H1 (cell line): ENCODE results near the gene ACSF3. TPM values are rescaled to one million over a fixed set of nuclear protein-coding genes. Genes with fewer than 3 reads are reported as not detected.

Source experiments
- CTCF ChIA-PET: fragments of 300-600 bp; sonication (Branson Sonifier 250); formaldehyde crosslinking; loops from one replicate; lab custom pipeline; 2021; ENCODE audit not compliant: partially characterized antibody; lab: Charles Lee
- POLR2A ChIA-PET: fragments of 300-600 bp; sonication (Branson Sonifier 250); formaldehyde crosslinking; loops from one replicate; lab custom pipeline; 2021; ENCODE audit warnings: inconsistent platforms; ENCODE audit not compliant: partially characterized antibody; lab: Charles Lee
- DNase-seq, 2 experiments: peaks; one replicate each; pipeline versions ENCODE4 v3.0.0 to v3.0.0-alpha.2; 2010 to 2022; ENCODE audit warnings: low spot score in 2 of 2, low read depth in 1 of 2, mixed read lengths in 1 of 2
- FAIRE-seq: peaks from 2 replicates; lab custom pipeline; 2011; peaks lifted over from hg19 to GRCh38; lab: Jason Lieb, UNC
- H2AFZ ChIP-seq: 2 replicates; pipeline ENCODE4 v1.8.1; 2012; ENCODE audit warnings: low read length, inconsistent platforms
- H2AK5ac ChIP-seq: 2 replicates; pipeline ENCODE4 v1.6.1; 2013; ENCODE audit warnings: low read depth, low read length
- H2BK120ac ChIP-seq: replicated peaks from 2 replicates; pipeline ENCODE3; 2013; ENCODE audit warnings: low read depth, low read length, inconsistent platforms
- H2BK12ac ChIP-seq: 2 replicates; pipeline ENCODE4 v1.6.1; 2013; ENCODE audit warnings: low read depth, low read length
- H2BK15ac ChIP-seq: 2 replicates; pipeline ENCODE4 v1.6.1; 2013; ENCODE audit warnings: low read length
- H2BK20ac ChIP-seq: 2 replicates; pipeline ENCODE4 v1.6.1; 2013; ENCODE audit warnings: low read length
- H2BK5ac ChIP-seq: 2 replicates; pipeline ENCODE4 v1.6.1; 2013; ENCODE audit warnings: low read depth, low read length
- H3K14ac ChIP-seq: 2 replicates; pipeline ENCODE4 v1.6.1; 2013; ENCODE audit warnings: inconsistent platforms; ENCODE audit not compliant: insufficient read length
- H3K18ac ChIP-seq: 2 replicates; pipeline ENCODE4 v1.6.1; 2013; ENCODE audit warnings: low read length; ENCODE audit errors: extremely low read depth
- H3K23ac ChIP-seq: 2 replicates; pipeline ENCODE4 v1.6.1; 2013; ENCODE audit warnings: inconsistent platforms; ENCODE audit not compliant: insufficient read length
- H3K23me2 ChIP-seq: 2 replicates; pipeline ENCODE4 v1.6.1; 2013; ENCODE audit warnings: low read depth, low read length
- H3K27ac ChIP-seq: 2 replicates; pipeline ENCODE4 v1.6.1; 2011; ENCODE audit warnings: low read depth, low read length, inconsistent platforms
- H3K27me3 ChIP-seq, 4 experiments: replicated peaks in 1 of 4; 1 replicate in 1 of 4; 2 replicates in 3 of 4; pipeline versions ENCODE4 v1.6.1 to v1.8.1; 2011 to 2013; ENCODE audit warnings: low read length in 3 of 4, mild to moderate bottlenecking in 3 of 4, inconsistent platforms in 2 of 4, mixed read lengths in 2 of 4, moderate library complexity in 1 of 4; ENCODE audit not compliant: control insufficient read depth in 3 of 4, insufficient read depth in 3 of 4; ENCODE audit errors: extremely low read depth in 1 of 4
- H3K36me3 ChIP-seq, 4 experiments: 2 replicates each; pipeline versions ENCODE4 v1.6.1 to v1.8.1; 2011 to 2013; ENCODE audit warnings: mild to moderate bottlenecking in 4 of 4, low read length in 3 of 4, moderate library complexity in 2 of 4, control low read depth in 1 of 4, inconsistent platforms in 1 of 4; ENCODE audit not compliant: insufficient read depth in 4 of 4, control insufficient read depth in 2 of 4
- H3K4ac ChIP-seq: replicated peaks from 2 replicates; pipeline ENCODE3; 2013; ENCODE audit warnings: low read length, low read depth, mixed read lengths, inconsistent platforms; ENCODE audit not compliant: insufficient read length
- H3K4me1 ChIP-seq, 4 experiments: replicated peaks in 1 of 4; 1 replicate in 1 of 4; 2 replicates in 3 of 4; pipeline versions ENCODE4 v1.6.1 to v1.8.1; 2011 to 2013; ENCODE audit warnings: low read length in 3 of 4, inconsistent platforms in 2 of 4, mixed read lengths in 1 of 4; ENCODE audit not compliant: insufficient read depth in 4 of 4, control insufficient read depth in 3 of 4
- H3K4me2 ChIP-seq, 2 experiments: 2 replicates each; pipeline versions ENCODE4 v1.6.1 to v1.8.1; 2011 to 2013; ENCODE audit warnings: low read depth in 2 of 2, low read length in 2 of 2, control low read depth in 1 of 2, inconsistent platforms in 1 of 2, mild to moderate bottlenecking in 1 of 2; ENCODE audit not compliant: insufficient read depth in 1 of 2
- H3K4me3 ChIP-seq, 4 experiments: fragments of 200-600, 300-600 bp in 1 of 4; sonication (generic), shearing (Covaris generic), sonication (Bioruptor Twin) in 1 of 4; 2 replicates each; pipeline versions ENCODE4 v1.5.1 to v1.8.1; 2011 to 2016; ENCODE audit warnings: low read length in 4 of 4, low read depth in 3 of 4, control low read depth in 2 of 4, inconsistent platforms in 2 of 4, mild to moderate bottlenecking in 2 of 4, mixed read lengths in 1 of 4, moderate library complexity in 1 of 4; ENCODE audit not compliant: insufficient read depth in 2 of 4; ENCODE audit errors: extremely low read depth in 1 of 4
- H3K56ac ChIP-seq: replicated peaks from 2 replicates; pipeline ENCODE3; 2013; ENCODE audit warnings: low read depth, mild to moderate bottlenecking, mixed read lengths, low read length, inconsistent platforms; ENCODE audit not compliant: insufficient read length
- H3K79me1 ChIP-seq: 2 replicates; pipeline ENCODE4 v1.6.1; 2013; ENCODE audit warnings: low read depth, low read length, control low read depth
- H3K79me2 ChIP-seq, 2 experiments: 2 replicates each; pipeline versions ENCODE4 v1.6.1 to v1.8.1; 2012 to 2013; ENCODE audit warnings: low read length in 2 of 2, mild to moderate bottlenecking in 2 of 2, inconsistent platforms in 1 of 2; ENCODE audit not compliant: insufficient read depth in 2 of 2, control insufficient read depth in 1 of 2
- H3K9ac ChIP-seq, 4 experiments: replicated peaks in 1 of 4; 1 replicate in 1 of 4; 2 replicates in 3 of 4; pipeline versions ENCODE4 v1.6.1 to v1.8.1; 2011 to 2013; ENCODE audit warnings: low read depth in 3 of 4, low read length in 3 of 4, control low read depth in 2 of 4, mild to moderate bottlenecking in 2 of 4, moderate library complexity in 2 of 4, inconsistent platforms in 1 of 4; ENCODE audit errors: extremely low read depth in 1 of 4
- H3K9me3 ChIP-seq, 2 experiments: 2 replicates each; pipeline versions ENCODE4 v1.6.1 to v1.8.1; 2012 to 2013; ENCODE audit warnings: mild to moderate bottlenecking in 2 of 2, moderate library complexity in 2 of 2, control low read depth in 1 of 2, inconsistent platforms in 1 of 2, low read depth in 1 of 2, low read length in 1 of 2, mixed read lengths in 1 of 2; ENCODE audit not compliant: insufficient read depth in 2 of 2
- H4K20me1 ChIP-seq, 2 experiments: replicated peaks in 1 of 2; 2 replicates each; pipeline versions ENCODE3 to v1.8.1; 2011 to 2013; ENCODE audit warnings: inconsistent platforms in 2 of 2, low read length in 2 of 2, mild to moderate bottlenecking in 1 of 2; ENCODE audit not compliant: insufficient read depth in 2 of 2, control insufficient read depth in 1 of 2
- H4K5ac ChIP-seq: 2 replicates; pipeline ENCODE4 v1.6.1; 2013; ENCODE audit warnings: low read length, low read depth, mixed read lengths, inconsistent platforms; ENCODE audit not compliant: insufficient read length
- H4K8ac ChIP-seq: 2 replicates; pipeline ENCODE4 v1.8.0; 2013; ENCODE audit warnings: mild to moderate bottlenecking, moderate library complexity, low read length, inconsistent platforms; ENCODE audit not compliant: insufficient read depth; ENCODE audit errors: extremely low read depth
- H4K91ac ChIP-seq: replicated peaks from 2 replicates; pipeline ENCODE3; 2013; ENCODE audit warnings: low read length, mixed read lengths, inconsistent platforms; ENCODE audit not compliant: insufficient read length
- BRCA1 ChIP-seq: IDR thresholded peaks from 2 replicates; pipeline ENCODE4 v1.6.1; 2012; ENCODE audit warnings: low read depth, low read length, improper control_type of control experiment
- CHD2 ChIP-seq: IDR thresholded peaks from 2 replicates; pipeline ENCODE4 v1.6.1; 2012; ENCODE audit warnings: low read length, improper control_type of control experiment
- JUN ChIP-seq: IDR thresholded peaks from 2 replicates; pipeline ENCODE4 v1.6.1; 2011; ENCODE audit warnings: low read depth, mild to moderate bottlenecking, improper control_type of control experiment, low read length
- POLR2A ChIP-seq, 2 experiments: IDR thresholded peaks; 1 replicate in 1 of 2; 2 replicates in 1 of 2; pipeline ENCODE4 v1.6.1; 2011; ENCODE audit warnings: low read depth in 2 of 2, low read length in 2 of 2, mild to moderate bottlenecking in 2 of 2; ENCODE audit errors: control extremely low read depth in 1 of 2
- SP1 ChIP-seq: IDR thresholded peaks from 2 replicates; pipeline ENCODE4 v1.6.1; 2011; ENCODE audit warnings: low read depth, low read length
- ZNF274 ChIP-seq: IDR thresholded peaks from 2 replicates; pipeline ENCODE4 v1.7.0; 2012; ENCODE audit warnings: low read length, borderline replicate concordance; ENCODE audit errors: extremely low read depth
- WGBS, 2 experiments: shearing (Covaris generic) in 1 of 2; methylation state at CpG; one replicate each; pipeline versions ENCODE4 v1.1.6 to v1.1.7; 2013 to 2015; ENCODE audit warnings: low lambda C conversion rate in 2 of 2, mixed read lengths in 2 of 2, inconsistent platforms in 1 of 2, low coverage in 1 of 2, missing lambda C conversion rate in 1 of 2; ENCODE audit not compliant: insufficient replicate concordance in 2 of 2, insufficient coverage in 1 of 2, insufficient read length in 1 of 2; ENCODE audit errors: extremely low coverage in 1 of 2, missing lambda C conversion rate in 1 of 2; 5-methylcytosine and 5-hydroxymethylcytosine counted together
- polyA plus RNA-seq, 7 experiments: library from polyadenylated mRNA; depleted of rRNA in 3 of 7; stranded (reverse) in 5 of 7; unstranded in 2 of 7; fragments of >200 nt in 5 of 7; fragments of 200-250 nt in 2 of 7; gene quantifications; 1 replicate in 5 of 7; 2 replicates in 1 of 7; 4 replicates in 1 of 7; pipeline versions ENCODE4 v1.2.1 to v1.2.3, GENCODE V29; 2011 to 2013; ENCODE audit warnings: missing spikeins in 2 of 7, mixed read lengths in 2 of 7
- total RNA-seq: library from RNA; stranded (reverse); fragmentation: NEBNext Ultra II Directional; extraction: Animal tissue kit (Norgen Biotek cat#: 25700); gene quantifications from 2 replicates; pipeline ENCODE4 v1.2.1, GENCODE V29; 2021
- TF ChIP-seq, protein P1 (sequence below): IDR thresholded peaks from 2 replicates; pipeline ENCODE4 v1.6.1; 2012; ENCODE audit warnings: inconsistent platforms

Gene ACSF3
- total and polyA plus RNA-seq, 2 of the 8 experiments (the other 6 are each of a cell fraction or from before 2014, with no cell fraction given): 15.6 to 22.9 TPM

DNA sequence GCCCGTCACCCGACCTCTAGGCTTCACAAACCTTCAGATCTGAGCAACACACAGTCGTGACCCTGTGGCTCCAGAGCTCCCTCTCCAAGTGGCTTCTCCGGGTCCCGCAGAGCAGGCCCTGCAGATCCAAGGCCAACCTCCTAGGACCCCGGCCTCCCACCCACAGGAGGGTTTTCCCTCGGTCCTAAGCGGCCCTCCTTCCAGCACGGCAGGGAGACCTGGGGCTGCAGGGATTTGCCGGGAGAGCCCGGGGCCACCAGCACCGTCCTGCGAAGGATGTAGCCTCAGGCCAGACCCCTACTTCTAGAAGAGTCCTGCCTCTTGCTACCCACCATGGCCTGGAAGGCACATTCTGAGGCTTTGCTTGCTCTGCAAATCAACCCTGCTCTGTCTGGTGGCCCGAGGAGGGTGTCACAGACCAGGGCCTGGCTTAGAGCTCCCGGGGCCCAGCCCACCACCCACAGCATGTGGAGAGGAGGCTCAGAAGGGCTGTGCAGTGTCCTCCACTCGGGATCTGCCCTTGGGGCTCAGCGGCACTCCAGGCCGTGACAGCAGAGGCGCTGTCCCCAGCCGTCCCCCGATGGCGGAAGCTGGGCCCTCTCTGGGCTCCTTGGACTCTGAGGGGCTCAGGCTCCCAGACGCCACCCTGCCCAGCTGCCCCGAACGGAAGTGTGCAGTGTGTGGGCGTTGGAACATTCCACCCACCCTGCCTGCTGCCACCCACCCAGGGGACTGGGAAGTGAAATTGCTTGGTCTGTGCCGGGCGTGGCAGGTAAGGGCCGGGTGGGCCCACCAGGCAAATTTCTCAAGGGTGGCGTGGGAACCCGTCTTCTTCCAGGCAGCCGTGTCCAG, 28.8 kb upstream of the ACSF3 start:
- Histone ChIP-seq H3K56ac (no peak overlapping the region), H3K79me2 (no peaks in the 10 kb centered on the region), H3K23ac (no peak overlapping the region), H4K91ac (no peak overlapping the region), H3K36me3 (no peaks in the 10 kb centered on the region), H3K4ac (no peak overlapping the region), H3K23me2 (peaks cover 9% of the 10 kb centered on the region; the same call in 1 of the 2 replicates), H2BK5ac (no peak overlapping the region), H3K4me2 (no peak overlapping the region), H2BK120ac (no peak overlapping the region), H3K14ac (no peak overlapping the region), H2BK20ac (no peak overlapping the region), H4K8ac (no peak overlapping the region), H2BK15ac (no peak overlapping the region), H4K5ac (no peak overlapping the region), H3K4me3 (no peak overlapping the region), H3K4me1 (no peaks in the 10 kb centered on the region; a peak in 1 of 7 replicates), H4K20me1 (peaks cover 0 to 4% of the 10 kb centered on the region in 2 experiments), H2AFZ (no peak overlapping the region), H3K79me1 (no peaks in the 10 kb centered on the region), H3K9ac (no peak overlapping the region), H2BK12ac (no peak overlapping the region), H2AK5ac (no peak overlapping the region), H3K27me3 (no peaks in the 10 kb centered on the region), H3K18ac (no peak overlapping the region), H3K9me3 (peaks cover 0 to 5% of the 10 kb centered on the region in 2 experiments; a peak in 1 of 4 replicates), H3K27ac (no peak overlapping the region)
- CTCF ChIA-PET: interaction anchor here (0.8 to 1.0 kb wide), 2 partner anchors 9 to 19 kb away, joined by 3 read pairs; no protein-coding TSS in a partner anchor
- DNase-seq (no peak), FAIRE-seq (no peak)
- POLR2A ChIA-PET: no interaction called here
- TF ChIP-seq JUN (no peak), CHD2 (no peak), SP1 (no peak), ZNF274 (no peak), BRCA1 (no peak), POLR2A (IDR thresholded peaks at IDR 0.05; ENCODE audit: control extremely low read depth in 1 of 2, low read depth in 2 of 2, low read length in 2 of 2) (no peak)
- TF ChIP-seq, protein P1, sequence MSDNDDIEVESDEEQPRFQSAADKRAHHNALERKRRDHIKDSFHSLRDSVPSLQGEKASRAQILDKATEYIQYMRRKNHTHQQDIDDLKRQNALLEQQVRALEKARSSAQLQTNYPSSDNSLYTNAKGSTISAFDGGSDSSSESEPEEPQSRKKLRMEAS: no peak
- 85% methylated on average over 20 of the region's 32 CpGs; no CpG with 5 or more reads in 1 of the 2 experiments for WGBS, 2 experiments
